GM18498 (cell line): ENCODE data around the gene NDRG2.
A peak's percentile ranks its signal among the peaks of the same experiment; 100 is the strongest.
"Not testable (repeated sequence)": the region's sequence is repeated elsewhere in the genome, so short reads cannot be mapped to it uniquely, and the experiment has no call there.

Experiments used
- ATAC-seq: cut with Tn5 transposase; IDR thresholded peaks from one replicate; pipeline ENCODE4 v1.9.1; 2021; ENCODE audit warnings: mild to moderate bottlenecking, moderate library complexity; ENCODE audit not compliant: unreplicated experiment

The NDRG2 gene

DNA sequence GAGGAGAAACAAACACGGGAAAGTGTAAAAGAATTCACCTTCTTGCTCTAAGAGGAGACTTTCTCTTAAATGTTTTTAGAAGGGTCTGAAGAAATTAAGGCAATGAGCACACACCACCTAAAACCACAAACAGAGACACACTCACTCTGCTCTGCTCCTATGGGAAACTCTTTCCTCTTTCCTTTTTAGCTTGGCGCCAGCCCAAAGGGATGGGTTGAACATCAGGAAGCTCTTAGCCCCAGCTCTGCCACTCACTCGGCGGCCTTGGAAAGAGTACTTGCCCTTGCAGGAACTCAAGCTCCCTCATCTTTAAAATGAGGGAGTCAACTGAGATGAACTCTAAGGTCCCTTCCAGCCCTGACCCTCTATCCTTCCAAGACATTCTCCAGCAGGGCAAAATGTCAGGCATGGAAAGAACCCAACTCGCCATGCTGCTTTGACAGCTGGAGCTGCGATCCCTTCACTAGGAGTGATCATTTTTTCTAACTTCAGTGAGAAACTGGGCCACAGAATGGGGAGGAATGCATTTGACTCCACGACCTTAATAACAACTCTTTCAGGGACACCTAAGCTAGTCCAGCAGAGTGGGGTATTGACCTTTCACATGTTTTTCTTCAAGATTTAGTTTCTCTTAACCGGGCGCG, 31.8 kb upstream of the NDRG2 start:
- ATAC-seq, result no peak

DNA sequence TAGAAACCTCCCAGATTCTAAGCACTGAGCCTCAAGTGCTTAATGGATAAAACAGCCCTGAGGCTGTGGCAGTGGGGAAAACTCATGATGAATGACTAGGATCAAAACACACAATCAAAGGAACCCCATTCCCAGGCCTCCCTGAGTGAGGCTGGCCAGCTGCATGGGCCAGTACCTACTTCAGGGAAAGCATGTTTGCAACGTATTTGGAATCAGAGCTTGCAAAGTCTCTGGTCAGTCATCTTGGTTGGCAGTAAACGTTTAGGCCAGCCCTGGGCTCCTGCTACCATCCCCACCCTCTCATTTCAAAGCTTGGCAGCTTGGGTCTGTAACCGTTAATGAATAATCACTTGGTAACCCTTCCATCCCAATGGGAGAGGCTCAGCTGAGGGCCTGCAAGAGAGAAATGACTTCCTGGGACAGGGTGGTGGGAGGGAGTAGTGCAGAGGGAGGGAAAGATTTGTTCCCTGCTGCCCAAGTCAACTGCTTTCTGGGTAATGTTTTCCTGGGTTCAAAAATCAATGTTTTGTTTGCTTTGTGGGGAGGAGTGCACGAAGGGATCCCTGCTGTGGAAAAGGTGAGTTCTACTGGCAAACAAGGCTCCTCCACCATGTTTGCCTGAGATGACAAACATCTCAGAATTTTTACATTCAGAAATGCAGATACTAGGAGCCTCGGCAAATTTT, 30.7 kb upstream of the NDRG2 start:
- no peak for ATAC-seq

DNA sequence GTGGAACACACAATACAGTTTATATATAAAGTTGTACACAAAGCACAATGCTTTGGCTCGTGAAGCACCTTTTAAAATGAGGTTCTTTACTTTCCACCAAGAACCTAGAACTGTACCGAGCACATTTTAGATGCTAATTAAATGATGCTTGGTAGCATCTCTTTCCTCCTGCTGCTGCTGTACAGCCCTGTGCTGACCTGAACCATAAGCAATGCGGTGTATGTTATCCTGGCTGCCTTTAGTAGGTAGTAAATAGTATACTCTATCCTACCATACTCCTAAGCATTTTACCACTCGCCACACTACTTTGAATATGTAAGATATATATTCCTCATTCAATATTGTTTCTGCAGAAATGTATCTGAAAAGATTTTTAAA, 29.9 kb upstream of the NDRG2 start:
- ATAC-seq, result no peak

DNA sequence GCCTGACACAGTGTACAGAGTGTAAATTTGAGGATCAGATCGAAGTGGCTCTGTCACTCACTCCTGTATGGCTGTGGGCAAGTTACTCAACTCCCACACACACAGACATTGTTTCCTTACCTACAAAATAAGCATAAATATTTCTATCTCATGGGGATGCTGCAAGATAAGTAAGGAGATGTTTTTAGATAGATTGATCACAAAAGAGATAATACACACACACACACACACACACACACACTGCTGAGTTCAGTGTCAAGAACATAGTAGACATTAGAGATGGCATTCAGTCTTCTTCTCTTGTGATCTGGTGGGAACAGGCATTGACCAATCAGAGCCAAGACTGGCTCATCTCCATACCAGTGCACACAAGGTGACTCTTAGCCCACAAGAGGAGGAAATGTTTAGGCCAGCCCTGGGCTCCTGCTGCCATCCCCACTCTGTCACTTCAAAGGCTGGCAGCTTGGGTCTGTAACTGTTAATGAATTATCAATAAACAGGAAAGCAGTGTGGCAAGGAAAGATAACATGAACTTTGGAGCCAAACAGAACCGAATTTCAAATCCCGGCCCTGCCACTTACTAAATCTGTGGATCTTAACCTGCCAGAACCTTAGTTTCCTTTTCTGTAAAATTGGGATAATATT, 29.4 kb upstream of the NDRG2 start:
- ATAC-seq, result no peak

DNA sequence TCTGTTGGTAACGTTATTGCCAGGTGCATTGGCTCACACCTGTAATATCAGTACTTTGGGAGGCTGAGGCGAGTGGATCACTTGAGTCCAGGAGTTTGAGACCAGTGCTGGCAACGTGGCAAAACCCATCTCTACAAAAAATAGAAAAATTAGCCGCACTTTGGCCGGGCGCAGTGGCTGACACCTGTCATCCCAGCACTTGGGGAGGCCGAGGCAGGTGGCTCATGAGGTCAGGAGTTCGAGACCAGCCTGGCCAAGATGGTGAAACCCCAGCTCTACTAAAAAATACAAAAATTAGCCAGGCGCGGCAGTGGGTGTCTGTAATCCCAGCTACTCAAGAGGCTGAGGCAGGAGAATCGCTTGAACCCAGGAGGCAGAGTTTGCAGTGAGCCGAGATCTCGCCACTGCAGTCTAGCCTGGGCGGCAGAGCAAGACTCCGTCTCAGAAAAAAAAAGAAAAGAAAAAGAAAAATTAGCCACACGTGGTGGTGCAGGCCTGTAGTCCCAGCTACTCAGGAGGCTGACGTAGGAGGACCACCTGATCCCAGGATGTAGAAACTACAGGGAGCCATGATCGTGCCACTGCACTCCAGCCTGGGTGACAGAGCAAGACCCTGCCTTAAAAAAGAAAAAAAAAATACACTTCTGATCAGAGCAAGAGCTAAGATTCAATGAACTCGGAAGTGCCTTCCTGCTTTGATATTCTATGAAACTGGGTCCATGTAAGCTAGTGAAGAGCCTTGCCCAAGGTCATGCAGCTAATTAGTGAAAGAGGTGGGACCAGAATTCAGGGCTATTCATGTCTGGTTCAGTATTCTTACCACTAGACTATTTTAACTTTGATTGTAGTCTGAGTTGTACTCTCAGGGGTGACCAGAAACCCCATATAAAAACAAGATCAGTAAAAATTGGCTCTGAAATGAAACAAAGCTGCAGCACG, 28.6 kb upstream of the NDRG2 start:
- ATAC-seq, result no peak

DNA sequence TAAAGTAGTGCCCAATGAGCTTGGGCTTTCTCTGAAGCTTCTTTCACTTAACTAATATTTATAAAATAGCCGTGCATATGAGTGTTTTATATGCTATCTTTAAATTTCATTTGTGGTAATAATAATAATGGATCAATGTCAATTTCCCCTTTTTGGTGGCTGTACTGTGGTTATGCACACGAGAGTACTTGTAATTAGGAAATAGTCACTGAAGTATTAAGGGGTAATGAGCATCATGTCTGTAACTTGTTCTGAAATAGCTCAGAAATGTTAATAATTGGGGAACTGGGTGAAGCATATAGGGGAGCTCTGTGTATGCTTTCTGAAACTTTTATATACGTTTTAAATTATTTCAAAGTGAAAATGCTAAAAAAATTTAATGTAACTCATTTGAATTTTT, 25.7 kb upstream of the NDRG2 start:
- no peak for ATAC-seq

DNA sequence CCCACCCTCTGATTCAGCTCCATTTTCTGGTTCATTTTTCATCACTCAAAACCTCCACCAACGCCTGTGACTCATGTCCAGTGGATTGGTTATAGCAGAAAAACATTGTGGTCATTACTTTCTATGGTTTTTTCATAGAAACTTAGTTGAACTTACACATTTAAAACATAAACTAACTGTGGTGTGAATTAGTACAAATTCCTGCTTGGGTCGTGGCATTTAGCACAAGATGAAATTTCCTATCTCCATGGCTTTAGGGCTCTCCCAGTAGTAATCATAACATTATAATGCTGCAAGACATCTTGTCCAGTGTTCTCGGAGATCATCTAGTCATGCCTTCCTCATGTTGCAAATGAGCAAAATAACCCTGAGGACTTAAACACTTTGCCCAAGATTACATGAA, 24.4 kb upstream of the NDRG2 start:
- ATAC-seq, result no peak

DNA sequence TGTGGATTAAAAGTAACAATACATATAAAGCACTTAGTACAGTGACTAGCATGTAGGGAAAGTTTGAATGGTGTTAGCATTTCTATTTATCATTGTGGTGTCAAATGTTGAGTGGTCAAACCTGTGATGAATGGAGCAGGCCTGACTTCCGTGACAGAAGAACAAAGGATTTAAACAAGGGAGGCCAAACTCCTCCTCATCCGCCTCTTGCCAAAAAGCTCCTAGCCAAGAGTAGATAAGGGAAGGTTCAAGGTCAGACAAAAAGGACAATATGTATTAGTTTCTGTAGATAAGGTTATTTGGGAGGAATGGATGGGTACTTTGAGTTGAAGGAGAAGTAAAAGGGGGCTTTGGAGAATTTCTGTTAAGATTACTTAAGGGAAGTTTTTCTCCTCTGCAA, 23.8 kb upstream of the NDRG2 start:
- ATAC-seq, result no peak

DNA sequence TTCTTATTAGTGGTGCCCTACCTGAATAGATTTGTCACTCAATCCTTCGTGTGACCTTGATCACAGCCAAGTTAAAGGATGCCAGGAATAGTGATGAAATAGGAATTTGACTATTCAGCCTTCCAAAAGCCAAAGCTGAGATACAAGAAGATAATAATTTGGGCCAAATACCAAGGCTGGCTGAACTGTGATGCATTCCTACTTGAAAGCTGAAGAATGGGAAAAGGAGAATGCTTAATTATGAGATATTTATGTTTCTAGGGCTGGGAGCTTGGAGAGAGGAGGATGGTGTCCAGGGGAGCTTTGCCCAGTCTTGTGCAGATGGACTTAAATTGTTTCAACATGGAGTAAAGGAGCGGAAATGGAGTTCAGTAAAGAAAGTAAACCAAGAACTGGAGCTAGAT, 22.5 kb upstream of the NDRG2 start:
- ATAC-seq, result no peak

DNA sequence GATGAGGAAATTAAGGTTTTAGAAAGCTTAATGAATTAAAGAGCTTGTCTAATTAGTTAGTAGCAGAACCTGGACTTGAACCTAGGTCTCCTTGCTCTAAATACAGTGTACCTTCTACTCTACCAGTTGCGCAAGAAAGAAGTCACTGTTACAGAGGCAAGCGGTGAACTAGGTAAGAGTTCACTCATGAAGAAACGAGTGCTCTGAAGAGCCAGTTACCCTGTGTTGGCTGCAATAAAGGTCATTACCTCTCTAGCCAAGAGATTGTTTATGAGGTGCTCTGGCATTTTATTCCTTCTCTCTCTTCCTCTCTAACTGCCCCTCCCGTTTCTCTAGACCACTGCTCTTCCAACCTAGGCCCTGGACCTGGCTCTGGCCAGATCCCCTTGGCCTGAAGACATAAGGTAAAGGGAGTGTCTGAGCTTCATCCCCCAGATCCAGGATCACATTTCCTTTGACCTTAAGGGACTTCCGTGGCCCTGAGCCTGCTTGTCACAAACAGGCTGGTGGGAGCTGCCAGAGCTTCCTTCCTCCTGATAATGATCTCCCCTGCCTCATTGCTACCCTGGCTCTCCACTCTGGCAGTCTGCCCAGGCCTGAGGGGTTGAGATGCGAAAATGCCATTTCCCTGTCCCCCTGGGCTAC, 19.2 kb upstream of the NDRG2 start:
- ATAC-seq, result no peak

DNA sequence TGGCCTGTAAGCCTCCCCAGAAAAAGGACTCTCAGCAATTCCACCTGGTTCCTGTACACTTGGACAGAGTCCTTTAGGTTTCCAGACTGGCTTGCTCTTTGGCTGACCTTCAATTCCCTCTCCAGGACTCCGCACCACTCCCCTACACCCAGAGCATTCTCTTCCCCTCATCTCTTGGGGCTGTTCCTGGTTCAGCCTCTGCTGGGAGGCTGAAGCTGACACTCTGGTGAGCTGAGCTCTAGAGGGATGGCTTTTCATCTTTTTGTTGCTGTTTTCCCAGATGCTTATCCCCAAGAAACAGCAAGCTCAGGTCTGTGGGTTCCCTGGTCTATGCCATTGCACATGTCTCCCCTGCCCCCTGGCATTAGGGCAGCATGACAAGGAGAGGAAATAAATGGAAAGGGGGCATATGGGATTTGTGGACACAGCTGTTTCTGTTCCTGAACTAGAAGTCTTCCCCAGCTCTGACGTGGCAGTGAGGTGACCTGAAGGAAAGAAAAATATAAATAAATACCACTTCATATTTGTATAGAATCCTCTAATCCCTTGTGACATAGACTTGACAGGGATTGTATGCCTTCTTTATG, 18.6 kb upstream of the NDRG2 start:
- no peak for ATAC-seq

DNA sequence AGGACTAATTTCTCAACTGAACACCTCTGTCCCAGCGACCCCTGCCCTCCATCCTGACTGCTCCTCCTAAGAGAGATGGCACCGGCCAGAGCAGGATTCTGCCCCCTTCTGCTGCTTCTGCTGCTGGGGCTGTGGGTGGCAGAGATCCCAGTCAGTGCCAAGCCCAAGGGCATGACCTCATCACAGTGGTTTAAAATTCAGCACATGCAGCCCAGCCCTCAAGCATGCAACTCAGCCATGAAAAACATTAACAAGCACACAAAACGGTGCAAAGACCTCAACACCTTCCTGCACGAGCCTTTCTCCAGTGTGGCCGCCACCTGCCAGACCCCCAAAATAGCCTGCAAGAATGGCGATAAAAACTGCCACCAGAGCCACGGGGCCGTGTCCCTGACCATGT, 18.1 kb upstream of the NDRG2 start:
- no peak for ATAC-seq

DNA sequence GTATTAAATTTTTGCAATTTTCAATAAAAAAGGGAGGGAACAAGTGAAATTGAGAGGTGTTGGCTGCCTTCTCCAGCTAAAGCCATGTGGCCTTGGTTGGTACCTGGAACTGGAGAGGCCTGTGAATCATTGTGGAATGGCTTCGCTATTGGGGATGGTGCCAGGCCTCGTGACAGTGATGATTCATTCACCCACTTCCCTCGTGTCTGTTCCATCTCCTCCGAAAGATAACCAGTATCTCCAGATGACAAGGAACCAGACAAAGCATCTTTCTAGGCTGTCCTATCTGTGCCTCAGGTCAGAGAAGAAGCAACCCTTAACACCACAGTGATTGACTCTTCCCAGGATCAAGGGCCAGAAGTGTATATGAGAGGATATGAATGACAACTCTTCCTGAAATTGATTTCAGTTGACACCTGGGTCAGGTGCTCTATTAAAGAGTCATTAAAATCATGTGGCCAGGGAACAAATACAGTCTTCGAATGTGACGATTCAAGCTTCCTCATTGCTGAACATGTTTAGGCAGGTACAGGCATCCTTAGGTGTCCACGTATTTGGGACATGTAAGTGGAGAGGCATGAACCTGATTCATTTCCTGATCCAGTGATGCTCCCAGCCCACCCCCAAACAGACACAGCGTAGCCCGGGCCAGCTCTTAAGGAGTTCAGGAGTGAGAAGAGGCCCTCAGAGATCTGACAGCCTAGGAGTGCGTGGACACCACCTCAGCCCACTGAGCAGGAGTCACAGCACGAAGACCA, 17.0 kb upstream of the NDRG2 start, which contains the start of gene RNASE7:
Gene RNASE7, plus strand, starts transcription at position 687 of the 758 bp plus-strand sequence. CDS start 631 bp downstream, outside the sequence.
- no peak for ATAC-seq

DNA sequence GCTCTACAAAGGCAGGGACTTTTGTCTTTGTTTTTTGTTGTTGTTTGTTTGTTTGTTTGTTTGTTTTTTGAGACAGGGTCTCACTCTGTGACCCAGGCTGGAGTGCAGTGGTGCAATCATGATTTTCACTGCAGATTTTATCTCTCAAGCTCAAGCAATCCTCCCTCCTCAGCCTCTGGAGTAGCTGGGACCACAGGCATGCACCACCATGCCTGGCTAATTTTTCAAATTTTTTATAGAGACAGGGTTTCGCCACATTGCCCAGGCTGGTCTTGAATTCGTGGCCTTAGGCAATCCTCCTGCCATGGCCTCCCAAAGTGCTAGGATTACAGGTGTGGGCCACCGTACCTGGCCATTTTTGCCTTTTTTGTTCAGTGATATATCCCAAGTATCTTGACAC, 16.1 kb upstream of the NDRG2 start:
- ATAC-seq, result not testable (repeated sequence)

DNA sequence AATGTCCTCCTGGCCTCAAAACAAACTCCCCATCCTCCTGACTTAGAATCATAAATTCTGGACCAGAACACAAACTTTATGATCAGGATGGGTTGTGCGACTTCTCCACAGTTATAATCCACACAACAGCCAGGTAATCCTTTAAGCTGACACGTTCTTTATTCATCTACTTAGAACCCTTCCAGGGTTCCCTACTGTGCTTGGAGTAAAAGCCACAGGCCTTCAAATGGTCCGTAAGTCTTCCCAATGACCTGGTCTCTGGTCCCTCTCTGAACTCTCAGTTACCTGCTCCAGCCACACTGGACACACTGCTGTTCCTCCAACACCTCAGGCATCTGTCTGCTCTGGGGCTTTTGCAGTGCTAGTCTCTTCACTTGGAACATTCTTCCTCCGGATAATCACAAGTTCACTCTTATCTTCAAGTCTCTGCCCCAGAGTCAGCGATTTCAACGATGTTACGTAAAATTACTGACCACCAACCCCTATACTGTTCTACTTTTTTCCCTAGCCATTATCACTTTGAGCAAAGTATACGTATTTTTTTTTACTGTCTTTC, 15.6 kb upstream of the NDRG2 start:
- ATAC-seq, result no peak

DNA sequence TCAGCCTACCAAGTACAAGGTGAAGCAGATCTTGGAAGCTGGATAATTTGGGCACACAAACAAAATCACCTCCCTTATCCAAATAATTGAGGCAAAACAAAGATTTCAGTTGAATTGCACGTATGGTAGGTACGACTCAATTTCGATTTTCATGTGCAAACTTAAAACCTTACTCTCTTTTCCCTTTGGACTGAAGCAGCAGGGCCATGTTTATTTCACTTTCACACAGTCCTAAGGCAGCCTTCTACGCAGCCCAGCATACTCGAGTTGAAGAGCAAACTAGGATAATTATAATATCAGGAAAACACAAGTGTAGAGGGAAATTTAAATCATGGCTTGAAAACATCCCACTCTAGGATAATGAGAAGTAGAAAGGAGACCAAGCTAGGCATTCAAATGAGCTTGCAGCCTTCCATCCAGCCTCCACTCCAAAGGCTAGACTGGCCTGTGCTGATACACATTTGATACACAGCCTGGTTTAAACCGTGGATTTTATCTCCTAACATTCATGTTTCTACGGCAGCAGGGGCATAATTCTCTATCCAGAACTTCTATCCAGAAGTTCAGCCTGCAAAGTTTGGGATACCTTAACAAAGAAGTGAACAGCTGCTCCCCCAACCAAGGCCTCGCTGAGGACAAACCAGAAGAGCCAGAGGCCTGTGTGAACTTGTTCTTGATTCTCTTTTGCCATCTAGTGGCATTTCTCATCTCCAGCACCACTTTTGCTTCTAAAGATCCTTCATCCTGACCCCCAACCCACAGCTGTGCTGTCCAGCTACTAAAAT, 14.9 kb upstream of the NDRG2 start:
- peak; percentile 61 for ATAC-seq

DNA sequence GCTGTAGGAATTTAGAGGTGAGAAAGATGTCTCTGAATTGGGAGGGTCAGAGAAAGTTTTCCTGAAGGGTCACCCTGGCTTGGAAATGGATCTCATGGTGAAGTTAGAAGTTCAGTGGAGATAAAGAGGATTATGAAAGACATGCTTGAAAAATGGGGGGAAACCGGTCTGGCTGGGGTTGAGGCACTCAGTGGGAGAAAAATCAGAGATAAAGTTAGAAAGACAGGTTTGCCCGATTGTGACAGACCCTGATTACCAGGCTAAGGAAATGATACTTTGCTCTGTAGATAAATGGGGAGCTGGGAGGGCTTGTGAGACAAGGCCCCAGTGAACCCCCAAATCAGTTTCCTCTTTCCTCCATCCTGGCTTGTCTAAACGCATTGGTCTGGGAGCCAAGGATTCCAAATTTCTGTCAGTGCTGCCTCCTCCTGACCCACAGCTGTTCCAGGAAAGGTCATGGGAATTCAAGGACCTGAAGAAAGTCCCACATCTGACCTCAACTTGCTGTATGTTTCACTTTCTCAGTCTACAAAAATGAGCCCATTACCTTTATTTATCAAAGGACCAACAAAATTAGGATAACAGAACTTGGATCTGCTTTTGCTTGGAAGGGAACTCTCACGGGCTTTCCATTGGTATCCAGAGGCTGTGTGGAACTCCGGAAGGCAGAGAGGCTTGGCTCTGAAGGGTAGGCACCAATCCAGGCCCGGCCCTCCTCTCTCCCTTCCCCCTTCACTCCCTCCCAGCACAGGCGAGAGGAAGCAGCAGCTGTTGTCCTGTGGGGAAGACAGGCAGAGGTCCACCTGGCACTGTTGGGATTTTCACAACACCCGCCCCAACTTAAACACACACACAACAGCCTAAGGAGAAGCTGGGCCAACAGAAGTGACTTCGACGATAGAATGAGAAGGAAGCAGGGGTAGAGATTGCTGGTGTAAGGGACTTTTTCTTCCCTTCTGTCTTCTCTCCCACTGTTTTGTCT, 13.9 kb upstream of the NDRG2 start:
- no peak for ATAC-seq
